Fibroblast of lung (primary cell): ENCODE data around the gene PUS3. TPM values are rescaled to one million over a fixed set of nuclear protein-coding genes. Genes with fewer than 3 reads are reported as not detected.
A peak's percentile ranks its signal among the peaks of the same experiment; 100 is the strongest.

Source experiments
- DNase-seq, 2 donors: peaks; one replicate each; pipeline versions ENCODE4 v3.0.0 to v3.0.0-alpha.2; 2010; ENCODE audit warnings: low read depth in 2 of 2
- H2AFZ ChIP-seq: 2 replicates; pipeline ENCODE4 v1.5.1; 2012; ENCODE audit warnings: low read length, control low read depth, inconsistent platforms
- H3K27ac ChIP-seq: 2 replicates; pipeline ENCODE4 v1.5.1; 2011; ENCODE audit warnings: low read length, control low read depth; ENCODE audit not compliant: insufficient read depth
- H3K27me3 ChIP-seq: 2 replicates; pipeline ENCODE4 v1.5.1; 2011; ENCODE audit warnings: mild to moderate bottlenecking, low read length; ENCODE audit not compliant: control insufficient read depth, insufficient read depth
- H3K36me3 ChIP-seq: 2 replicates; pipeline ENCODE4 v1.5.1; 2011; ENCODE audit warnings: low read length; ENCODE audit not compliant: control insufficient read depth, insufficient read depth
- H3K4me1 ChIP-seq: 2 replicates; pipeline ENCODE4 v1.5.1; 2011; ENCODE audit warnings: low read length; ENCODE audit not compliant: control insufficient read depth, insufficient read depth; ENCODE audit errors: extremely low read depth
- H3K4me2 ChIP-seq: 2 replicates; pipeline ENCODE4 v1.5.1; 2011; ENCODE audit warnings: low read length, control low read depth; ENCODE audit not compliant: insufficient read depth; ENCODE audit errors: extremely low read depth
- H3K4me3 ChIP-seq, 4 experiments: fragments of 200-600 bp in 1 of 4; sonication (generic) in 1 of 4; replicated peaks in 1 of 4; 2 replicates each; pipeline ENCODE4 v1.5.1; 2011 to 2016; ENCODE audit warnings: low read length in 4 of 4, low read depth in 3 of 4, mild to moderate bottlenecking in 3 of 4, control low read depth in 2 of 4, inconsistent platforms in 1 of 4, mixed read lengths in 1 of 4; ENCODE audit not compliant: insufficient read depth in 1 of 4; ENCODE audit errors: control extremely low read depth in 1 of 4
- H3K79me2 ChIP-seq: 2 replicates; pipeline ENCODE4 v1.5.1; 2012; ENCODE audit warnings: mild to moderate bottlenecking, low read length, inconsistent platforms; ENCODE audit not compliant: control insufficient read depth, insufficient read depth
- H3K9ac ChIP-seq: 2 replicates; pipeline ENCODE4 v1.5.1; 2011; ENCODE audit warnings: mild to moderate bottlenecking, low read length, control low read depth; ENCODE audit not compliant: insufficient read depth
- H3K9me3 ChIP-seq: 2 replicates; pipeline ENCODE4 v1.5.1; 2012; ENCODE audit warnings: low read depth, low read length; ENCODE audit not compliant: control insufficient read depth, insufficient read depth
- H4K20me1 ChIP-seq: 2 replicates; pipeline ENCODE4 v1.5.1; 2011; ENCODE audit warnings: low read length; ENCODE audit not compliant: control insufficient read depth, insufficient read depth; ENCODE audit errors: extremely low read depth
- EZH2 ChIP-seq: IDR thresholded peaks from 2 replicates; pipeline ENCODE4 v1.5.1; 2012; ENCODE audit warnings: low read length, control low read depth, mild to moderate bottlenecking; ENCODE audit errors: missing control alignments
- polyA plus RNA-seq, 2 donors: library from polyadenylated mRNA; depleted of rRNA in 1 of 2; stranded (reverse) in 1 of 2; unstranded in 1 of 2; fragments of >200 nt; gene quantifications; 2 replicates each; pipeline ENCODE4 v1.2.1, GENCODE V29; 2011 to 2012; ENCODE audit warnings: missing spikeins in 1 of 2
- total RNA-seq: library from RNA; depleted of rRNA; stranded (reverse); fragments of >200 nt; gene quantifications from 2 replicates; pipeline ENCODE4 v1.2.1, GENCODE V29; 2014
- TF ChIP-seq, protein P1 (sequence below), 2 donors: IDR thresholded peaks in 1 of 2; conservative IDR thresholded peaks in 1 of 2; 1 replicate in 1 of 2; 2 replicates in 1 of 2; pipeline ENCODE4 v1.5.1; 2011 to 2012; ENCODE audit warnings: low read length in 2 of 2, control low read depth in 1 of 2, inconsistent platforms in 1 of 2, low read depth in 1 of 2, mild to moderate bottlenecking in 1 of 2

Gene PUS3
- total and polyA plus RNA-seq, 2 donors (not counting 1 experiment from before 2014, with no cell fraction given), result 14.0 to 16.0 TPM

DNA sequence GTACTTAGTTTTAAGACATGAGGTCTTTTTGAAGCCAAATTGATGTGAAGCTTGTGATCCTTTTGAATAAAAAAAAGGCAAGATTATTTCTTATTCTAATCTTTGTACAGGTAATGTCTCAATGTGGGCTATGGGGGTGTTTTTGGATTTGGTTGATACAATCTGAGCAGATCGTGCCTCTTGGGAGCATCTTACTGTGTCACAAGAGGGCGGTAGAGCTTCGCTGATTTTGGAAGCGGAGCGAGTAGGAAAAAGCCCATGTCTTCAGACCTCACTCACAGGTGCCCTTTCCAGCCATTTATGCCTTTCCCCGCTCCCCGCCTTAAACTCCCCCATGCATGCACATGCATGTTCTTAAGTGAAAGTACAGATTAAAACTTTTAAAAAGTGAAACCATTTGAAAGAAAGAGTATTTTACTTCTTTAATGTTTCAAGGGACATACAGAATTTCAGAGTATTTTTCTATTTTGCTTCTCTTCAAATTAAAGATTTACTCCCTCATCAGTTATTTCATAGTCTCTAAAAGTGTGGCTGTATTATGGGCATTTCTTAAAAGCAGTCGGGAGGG lies 20.1 kb upstream of the PUS3 start:
- Histone ChIP-seq H3K27me3 (peaks cover 3% of the 10 kb centered on the region), H3K79me2 (no peaks in the 10 kb centered on the region), H3K9me3 (no peaks in the 10 kb centered on the region), H3K27ac (no peak overlapping the region), H2AFZ (no peak overlapping the region), H3K4me2 (no peak overlapping the region), H3K9ac (no peak overlapping the region), H3K4me3 (no peak overlapping the region), H3K36me3 (no peaks in the 10 kb centered on the region), H3K4me1 (no peaks in the 10 kb centered on the region), H4K20me1 (no peaks in the 10 kb centered on the region)
- TF ChIP-seq, protein P1, sequence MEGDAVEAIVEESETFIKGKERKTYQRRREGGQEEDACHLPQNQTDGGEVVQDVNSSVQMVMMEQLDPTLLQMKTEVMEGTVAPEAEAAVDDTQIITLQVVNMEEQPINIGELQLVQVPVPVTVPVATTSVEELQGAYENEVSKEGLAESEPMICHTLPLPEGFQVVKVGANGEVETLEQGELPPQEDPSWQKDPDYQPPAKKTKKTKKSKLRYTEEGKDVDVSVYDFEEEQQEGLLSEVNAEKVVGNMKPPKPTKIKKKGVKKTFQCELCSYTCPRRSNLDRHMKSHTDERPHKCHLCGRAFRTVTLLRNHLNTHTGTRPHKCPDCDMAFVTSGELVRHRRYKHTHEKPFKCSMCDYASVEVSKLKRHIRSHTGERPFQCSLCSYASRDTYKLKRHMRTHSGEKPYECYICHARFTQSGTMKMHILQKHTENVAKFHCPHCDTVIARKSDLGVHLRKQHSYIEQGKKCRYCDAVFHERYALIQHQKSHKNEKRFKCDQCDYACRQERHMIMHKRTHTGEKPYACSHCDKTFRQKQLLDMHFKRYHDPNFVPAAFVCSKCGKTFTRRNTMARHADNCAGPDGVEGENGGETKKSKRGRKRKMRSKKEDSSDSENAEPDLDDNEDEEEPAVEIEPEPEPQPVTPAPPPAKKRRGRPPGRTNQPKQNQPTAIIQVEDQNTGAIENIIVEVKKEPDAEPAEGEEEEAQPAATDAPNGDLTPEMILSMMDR (conservative IDR thresholded peaks at IDR 0.05 in 1 of 2, IDR thresholded peaks at IDR 0.05 in 1 of 2; ENCODE audit: low read depth in 1 of 2, low read length in 2 of 2), result peak; percentile 91 to 96
- TF ChIP-seq EZH2, result no peak
- peak; percentile 54 to 79 for DNase-seq

DNA sequence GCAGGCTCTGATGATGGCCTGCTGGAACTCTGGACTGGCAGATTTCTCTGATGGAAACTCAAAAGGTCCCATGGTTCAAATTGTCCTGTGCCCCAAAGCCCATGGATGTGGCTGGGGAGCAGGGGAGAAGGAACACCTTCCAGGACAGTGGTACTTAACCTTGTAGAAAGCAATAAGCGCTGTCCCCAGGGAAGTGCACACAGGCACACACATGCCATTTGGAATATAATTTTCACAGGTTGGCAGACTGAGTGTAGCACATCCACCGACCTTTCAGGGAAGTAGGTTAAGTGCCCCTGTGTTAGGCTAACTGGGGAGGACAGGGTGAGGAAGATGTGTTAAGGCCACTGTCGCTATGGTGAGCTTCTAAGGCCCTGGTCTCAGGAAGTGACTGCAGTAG lies 19.1 kb upstream of the PUS3 start:
- no peak for DNase-seq
- no peak overlapping the region for H2AFZ ChIP-seq
- H3K36me3 ChIP-seq, result no peaks in the 10 kb centered on the region
- H3K27ac ChIP-seq, result no peak overlapping the region
- TF ChIP-seq EZH2, result no peak
- TF ChIP-seq, protein P1 (conservative IDR thresholded peaks at IDR 0.05 in 1 of 2, IDR thresholded peaks at IDR 0.05 in 1 of 2; ENCODE audit: low read depth in 1 of 2, low read length in 2 of 2), result no peak
- H4K20me1 ChIP-seq, result no peaks in the 10 kb centered on the region
- H3K27me3 ChIP-seq, result peaks cover 5% of the 10 kb centered on the region
- no peak overlapping the region for H3K4me3 ChIP-seq
- no peaks in the 10 kb centered on the region for H3K9me3 ChIP-seq
- H3K79me2 ChIP-seq, result no peaks in the 10 kb centered on the region
- no peak overlapping the region for H3K9ac ChIP-seq
- no peaks in the 10 kb centered on the region for H3K4me1 ChIP-seq
- no peak overlapping the region for H3K4me2 ChIP-seq

DNA sequence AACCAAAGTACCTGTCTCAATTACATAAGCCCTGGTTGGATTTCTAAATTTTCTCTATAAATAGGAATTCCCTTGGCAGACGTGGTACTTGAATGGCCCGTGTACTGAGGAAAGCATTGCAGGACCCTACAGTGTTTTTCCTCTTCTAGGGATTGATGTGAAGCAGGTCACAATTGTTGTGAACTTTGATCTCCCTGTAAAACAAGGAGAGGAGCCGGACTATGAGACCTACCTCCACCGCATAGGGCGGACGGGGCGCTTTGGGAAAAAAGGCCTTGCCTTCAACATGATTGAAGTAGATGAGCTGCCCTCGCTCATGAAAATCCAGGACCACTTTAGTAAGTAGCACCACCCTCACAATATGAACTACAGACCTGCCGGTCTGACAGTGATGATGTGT lies 18.0 kb upstream of the PUS3 start:
- Histone ChIP-seq H3K27ac (no peak overlapping the region), H3K9ac (no peak overlapping the region), H3K4me1 (no peaks in the 10 kb centered on the region), H3K36me3 (no peaks in the 10 kb centered on the region), H3K27me3 (peaks cover 14% of the 10 kb centered on the region), H3K4me3 (no peak overlapping the region), H3K9me3 (no peaks in the 10 kb centered on the region), H3K79me2 (no peaks in the 10 kb centered on the region), H2AFZ (no peak overlapping the region), H3K4me2 (no peak overlapping the region), H4K20me1 (no peaks in the 10 kb centered on the region)
- DNase-seq, result no peak
- TF ChIP-seq, protein P1 (conservative IDR thresholded peaks at IDR 0.05 in 1 of 2, IDR thresholded peaks at IDR 0.05 in 1 of 2; ENCODE audit: low read depth in 1 of 2, low read length in 2 of 2), result no peak
- no peak for TF ChIP-seq EZH2
